Ishikawa (cell line): ENCODE results near the gene GLT6D1.

Experiments used
- CEBPB ChIP-seq: IDR thresholded peaks from 2 replicates; pipeline ENCODE4 v1.6.1; 2012
- CREB1 ChIP-seq: IDR thresholded peaks from 2 replicates; pipeline ENCODE4 v1.6.1; 2012; ENCODE audit warnings: low read depth
- EGR1 ChIP-seq: IDR thresholded peaks from 2 replicates; pipeline ENCODE4 v1.6.1; 2012
- EP300 ChIP-seq: IDR thresholded peaks from 2 replicates; pipeline ENCODE4 v1.6.1; 2012; ENCODE audit warnings: borderline replicate concordance
- FOXM1 ChIP-seq: IDR thresholded peaks from 2 replicates; pipeline ENCODE4 v1.6.1; 2012; ENCODE audit warnings: low read depth, borderline replicate concordance
- MAX ChIP-seq: IDR thresholded peaks from 2 replicates; pipeline ENCODE4 v1.6.1; 2012
- NFIC ChIP-seq: IDR thresholded peaks from 2 replicates; pipeline ENCODE4 v1.6.1; 2012
- RAD21 ChIP-seq: IDR thresholded peaks from 2 replicates; pipeline ENCODE4 v1.6.1; 2012; ENCODE audit warnings: low read depth
- TAF1 ChIP-seq: IDR thresholded peaks from 2 replicates; pipeline ENCODE4 v1.6.1; 2012; ENCODE audit warnings: low read depth, mild to moderate bottlenecking
- TCF12 ChIP-seq: IDR thresholded peaks from 2 replicates; pipeline ENCODE4 v1.6.1; 2012; ENCODE audit warnings: low read depth
- TEAD4 ChIP-seq: IDR thresholded peaks from 2 replicates; pipeline ENCODE4 v1.6.1; 2012
- YY1 ChIP-seq: IDR thresholded peaks from 2 replicates; pipeline ENCODE4 v1.6.1; 2012; ENCODE audit warnings: low read depth
- TF ChIP-seq, protein P1 (sequence below): IDR thresholded peaks from 2 replicates; pipeline ENCODE4 v1.6.1; 2012; ENCODE audit warnings: low read depth, mild to moderate bottlenecking

- TF ChIP-seq, protein P1, sequence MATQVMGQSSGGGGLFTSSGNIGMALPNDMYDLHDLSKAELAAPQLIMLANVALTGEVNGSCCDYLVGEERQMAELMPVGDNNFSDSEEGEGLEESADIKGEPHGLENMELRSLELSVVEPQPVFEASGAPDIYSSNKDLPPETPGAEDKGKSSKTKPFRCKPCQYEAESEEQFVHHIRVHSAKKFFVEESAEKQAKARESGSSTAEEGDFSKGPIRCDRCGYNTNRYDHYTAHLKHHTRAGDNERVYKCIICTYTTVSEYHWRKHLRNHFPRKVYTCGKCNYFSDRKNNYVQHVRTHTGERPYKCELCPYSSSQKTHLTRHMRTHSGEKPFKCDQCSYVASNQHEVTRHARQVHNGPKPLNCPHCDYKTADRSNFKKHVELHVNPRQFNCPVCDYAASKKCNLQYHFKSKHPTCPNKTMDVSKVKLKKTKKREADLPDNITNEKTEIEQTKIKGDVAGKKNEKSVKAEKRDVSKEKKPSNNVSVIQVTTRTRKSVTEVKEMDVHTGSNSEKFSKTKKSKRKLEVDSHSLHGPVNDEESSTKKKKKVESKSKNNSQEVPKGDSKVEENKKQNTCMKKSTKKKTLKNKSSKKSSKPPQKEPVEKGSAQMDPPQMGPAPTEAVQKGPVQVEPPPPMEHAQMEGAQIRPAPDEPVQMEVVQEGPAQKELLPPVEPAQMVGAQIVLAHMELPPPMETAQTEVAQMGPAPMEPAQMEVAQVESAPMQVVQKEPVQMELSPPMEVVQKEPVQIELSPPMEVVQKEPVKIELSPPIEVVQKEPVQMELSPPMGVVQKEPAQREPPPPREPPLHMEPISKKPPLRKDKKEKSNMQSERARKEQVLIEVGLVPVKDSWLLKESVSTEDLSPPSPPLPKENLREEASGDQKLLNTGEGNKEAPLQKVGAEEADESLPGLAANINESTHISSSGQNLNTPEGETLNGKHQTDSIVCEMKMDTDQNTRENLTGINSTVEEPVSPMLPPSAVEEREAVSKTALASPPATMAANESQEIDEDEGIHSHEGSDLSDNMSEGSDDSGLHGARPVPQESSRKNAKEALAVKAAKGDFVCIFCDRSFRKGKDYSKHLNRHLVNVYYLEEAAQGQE: no peak
- no peak for TF ChIP-seq TCF12
- TF ChIP-seq RAD21: no peak
- TF ChIP-seq EP300: no peak
- no peak for TF ChIP-seq TEAD4
- TF ChIP-seq TAF1: no peak
- no peak for TF ChIP-seq NFIC
- TF ChIP-seq CEBPB: no peak
- no peak for TF ChIP-seq FOXM1
- no peak for TF ChIP-seq CREB1
- TF ChIP-seq EGR1: no peak
- TF ChIP-seq YY1: no peak
- TF ChIP-seq MAX: no peak
These were observed 37.4 kb downstream of the GLT6D1 start for GRCh38 chr9:135601988-135602387.
